GM23248 (cell line): ENCODE results near the gene SPTLC2. TPM values are rescaled to one million over a fixed set of nuclear protein-coding genes. Genes with fewer than 3 reads are reported as not detected.
A peak's percentile ranks its signal among the peaks of the same experiment; 100 is the strongest.

Experiments used
- DNase-seq: peaks from one replicate; pipeline ENCODE4 v3.0.0-alpha.2; 2015
- H2AFZ ChIP-seq: fragments of 200-600 bp; sonication (generic); 2 replicates; pipeline ENCODE4 v1.6.1; 2016; ENCODE audit warnings: antibody characterized with exemption
- H3F3A ChIP-seq: fragments of 200-600 bp; sonication (generic); 2 replicates; pipeline ENCODE4 v1.6.1; 2016; ENCODE audit warnings: mild to moderate bottlenecking, antibody characterized with exemption, mixed run types; ENCODE audit not compliant: insufficient read depth
- H3K27ac ChIP-seq: fragments of 200-600 bp; sonication (generic); 2 replicates; pipeline ENCODE4 v1.5.1; 2016; ENCODE audit warnings: mild to moderate bottlenecking
- H3K27me3 ChIP-seq: fragments of 200-600 bp; sonication (generic); replicated peaks from 2 replicates; pipeline ENCODE4 v1.6.1; 2016; ENCODE audit warnings: mild to moderate bottlenecking; ENCODE audit not compliant: insufficient read depth
- H3K36me3 ChIP-seq: fragments of 200-600 bp; sonication (generic); 2 replicates; pipeline ENCODE4 v1.6.1; 2016; ENCODE audit warnings: low read depth, mild to moderate bottlenecking
- H3K4me1 ChIP-seq: fragments of 200-600 bp; sonication (generic); 2 replicates; pipeline ENCODE4 v1.6.1; 2016; ENCODE audit warnings: mild to moderate bottlenecking; ENCODE audit not compliant: insufficient read depth
- H3K4me2 ChIP-seq: fragments of 200-600 bp; sonication (generic); one replicate; pipeline ENCODE4 v1.6.1; 2016; ENCODE audit warnings: mild to moderate bottlenecking; ENCODE audit not compliant: unreplicated experiment
- H3K4me3 ChIP-seq: fragments of 200-600 bp; sonication (generic); 2 replicates; pipeline ENCODE4 v1.5.1; 2016; ENCODE audit warnings: mild to moderate bottlenecking
- H3K79me2 ChIP-seq: fragments of 200-600 bp; sonication (generic); 2 replicates; pipeline ENCODE4 v1.6.1; 2016; ENCODE audit warnings: mild to moderate bottlenecking; ENCODE audit not compliant: insufficient read depth
- H3K9ac ChIP-seq: fragments of 200-600 bp; sonication (generic); 2 replicates; pipeline ENCODE4 v1.6.1; 2016; ENCODE audit warnings: mild to moderate bottlenecking
- H3K9me2 ChIP-seq: fragments of 200-600 bp; sonication (generic); 2 replicates; pipeline ENCODE4 v1.6.1; 2016; ENCODE audit warnings: mixed run types, mild to moderate bottlenecking, moderate library complexity; ENCODE audit not compliant: insufficient read depth
- H3K9me3 ChIP-seq: fragments of 200-600 bp; sonication (generic); one replicate; pipeline ENCODE4 v1.6.1; 2017; ENCODE audit warnings: low read depth
- H4K20me1 ChIP-seq: fragments of 200-600 bp; sonication (generic); 2 replicates; pipeline ENCODE4 v1.6.0; 2016; ENCODE audit not compliant: insufficient read depth
- EZH2 ChIP-seq: fragments of 200-600 bp; sonication (generic); IDR thresholded peaks from 2 replicates; pipeline ENCODE4 v1.6.1; 2018; ENCODE audit warnings: antibody characterized with exemption, mild to moderate bottlenecking; ENCODE audit not compliant: insufficient read depth, poor library complexity, severe bottlenecking
- EZH2phosphoT487 ChIP-seq: fragments of 200-600 bp; sonication (generic); IDR thresholded peaks from 2 replicates; pipeline ENCODE4 v1.6.1; 2018; ENCODE audit warnings: antibody characterized with exemption, moderate library complexity, mild to moderate bottlenecking, low read depth; ENCODE audit not compliant: insufficient read depth
- WGBS, 2 experiments: methylation state at CpG; one replicate each; pipeline ENCODE4 v1.1.6; 2015 to 2017; ENCODE audit warnings: low lambda C conversion rate in 2 of 2, low coverage in 1 of 2; ENCODE audit errors: missing lambda C conversion rate in 2 of 2; 5-methylcytosine and 5-hydroxymethylcytosine counted together
- in situ Hi-C: fragments of 300-500 bp; cut with MboI; formaldehyde crosslinking; loops from 2 replicates; pipeline ENCODE4 v1.15.0; 2020
- polyA plus RNA-seq: library from polyadenylated mRNA; unstranded; fragments of >200 nt; fragmentation: Nextera tagmentation; extraction: Ambion mirVana; gene quantifications from 2 replicates; pipeline ENCODE4 v1.2.1, GENCODE V29; 2016
- total RNA-seq: library from RNA; depleted of rRNA; stranded (reverse); fragments of >200 nt; shearing (Covaris generic); gene quantifications from 2 replicates; pipeline ENCODE4 v1.2.3, GENCODE V29; 2014

Gene SPTLC2
- total and polyA plus RNA-seq, 2 experiments from 2014 or later = 44.7 to 45.6 TPM

DNA sequence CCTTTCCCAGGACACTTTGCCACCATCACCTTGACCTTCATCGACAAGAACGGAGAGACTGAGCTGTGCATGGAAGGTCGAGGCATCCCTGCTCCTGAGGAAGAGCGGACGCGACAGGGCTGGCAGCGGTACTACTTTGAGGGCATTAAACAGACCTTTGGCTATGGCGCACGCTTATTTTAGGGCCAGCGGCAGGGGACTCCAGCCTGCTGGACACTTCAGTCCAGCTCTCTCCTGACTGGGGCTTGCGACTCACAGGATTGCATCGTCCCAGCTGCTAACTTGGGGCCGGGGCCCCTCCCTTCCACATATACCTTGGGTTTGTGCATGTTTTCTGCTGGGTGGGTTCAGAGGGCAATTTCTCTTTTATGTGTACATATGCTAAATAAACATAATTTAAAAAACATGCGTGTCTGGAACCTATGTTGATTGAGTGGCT, 147.4 kb downstream of the SPTLC2 start:
- WGBS, 2 experiments = 85 to 86% methylated on average over 14 of the region's 14 CpGs
- Histone ChIP-seq H3K4me2 (no peak overlapping the region), H3F3A (0 out of 2 replicates have a peak, but pooled peaks cover 11% of the 10 kb centered on the region), H3K9me3 (no peaks in the 10 kb centered on the region), H3K79me2 (no peaks in the 10 kb centered on the region), H3K9ac (no peak overlapping the region), H3K9me2 (no peaks in the 10 kb centered on the region), H3K27me3 (peaks cover under 1% of the 10 kb centered on the region; the same call in 1 of the 2 replicates), H3K36me3 (peaks cover 37% of the 10 kb centered on the region; the same call in 1 of the 2 replicates), H3K4me3 (no peak overlapping the region), H4K20me1 (no peaks in the 10 kb centered on the region), H3K4me1 (no peaks in the 10 kb centered on the region), H2AFZ (no peak overlapping the region), H3K27ac (no peak overlapping the region)
- no peak for TF ChIP-seq EZH2phosphoT487
- no peak for TF ChIP-seq EZH2
- DNase-seq = no peak
- in situ Hi-C loops = loop anchor here (10.0 kb wide), 1 partner anchor 236 kb away; the partner anchor contains the start of genes ALKBH1 and SLIRP

DNA sequence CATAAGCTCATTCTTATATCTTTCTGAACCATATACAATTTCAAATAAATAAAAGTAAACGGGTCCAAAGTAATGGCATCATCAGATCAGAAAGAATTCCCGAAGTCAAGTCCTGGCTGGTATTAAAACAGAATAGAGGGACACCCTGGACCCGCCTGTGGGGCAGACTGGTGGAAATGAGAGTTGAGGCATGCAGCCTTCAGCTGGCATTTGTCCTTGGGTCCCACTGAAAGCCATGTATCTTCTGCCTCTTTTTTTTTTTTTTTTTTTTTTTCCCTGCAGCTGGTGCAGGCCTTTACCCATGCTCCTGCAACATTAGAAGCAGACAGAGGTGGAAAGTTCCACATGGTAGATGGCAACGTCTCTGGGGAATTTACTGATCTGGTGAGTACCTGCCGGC, 148.6 kb downstream of the SPTLC2 start:
- H3K4me3 ChIP-seq = no peak overlapping the region
- no peaks in the 10 kb centered on the region for H3K9me3 ChIP-seq
- no peak overlapping the region for H2AFZ ChIP-seq
- WGBS, 2 experiments = 78 to 84% methylated on average over 5 of the region's 5 CpGs
- H3K9ac ChIP-seq = no peak overlapping the region
- peaks cover 37% of the 10 kb centered on the region; the same call in 1 of the 2 replicates for H3K36me3 ChIP-seq
- no peaks in the 10 kb centered on the region for H3K9me2 ChIP-seq
- TF ChIP-seq EZH2phosphoT487 = no peak
- no peak for TF ChIP-seq EZH2
- 0 out of 2 replicates have a peak, but pooled peaks cover 11% of the 10 kb centered on the region for H3F3A ChIP-seq
- no peak for DNase-seq
- H3K79me2 ChIP-seq = no peaks in the 10 kb centered on the region
- no peaks in the 10 kb centered on the region for H3K27me3 ChIP-seq
- H3K4me2 ChIP-seq = no peak overlapping the region
- in situ Hi-C loops = loop anchor here (10.0 kb wide), 1 partner anchor 237 kb away; the partner anchor contains the start of genes ALKBH1 and SLIRP
- no peak overlapping the region for H3K27ac ChIP-seq
- no peaks in the 10 kb centered on the region for H4K20me1 ChIP-seq
- no peaks in the 10 kb centered on the region for H3K4me1 ChIP-seq

DNA sequence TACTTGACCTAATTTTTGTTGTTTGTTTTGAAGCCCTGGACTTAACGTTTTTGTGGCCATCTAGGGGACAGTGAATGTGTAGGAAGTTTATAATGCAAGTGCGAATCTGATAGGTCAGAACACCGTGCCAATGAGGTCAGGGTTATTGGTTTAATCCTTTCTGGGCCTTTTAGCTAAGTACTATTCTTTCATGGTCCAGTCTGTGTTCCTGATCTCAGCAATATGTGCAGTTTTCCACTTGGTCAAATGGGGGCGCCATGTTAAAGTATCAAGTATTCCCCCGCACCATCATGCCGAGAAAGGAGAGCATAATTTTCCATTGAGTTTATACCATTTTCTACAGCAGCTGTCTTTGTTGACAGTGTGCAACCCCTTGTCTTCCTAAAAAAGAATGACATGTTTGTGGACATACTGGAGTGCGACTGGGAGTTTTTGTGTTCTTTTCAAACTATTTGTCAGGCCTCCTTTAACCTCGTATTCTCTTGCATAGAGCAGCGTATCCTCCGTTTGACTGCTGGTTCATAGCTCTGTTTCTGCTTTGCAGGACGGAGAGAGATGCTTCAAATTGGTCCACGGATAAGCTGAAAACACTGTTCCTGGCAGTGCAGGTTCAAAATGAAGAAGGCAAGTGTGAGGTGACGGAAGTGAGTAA, 157.2 kb downstream of the SPTLC2 start:
- H3K36me3 ChIP-seq = peaks cover 24% of the 10 kb centered on the region; the same call in 1 of the 2 replicates
- H3K4me3 ChIP-seq = peak overlapping the region; percentile 99
- TF ChIP-seq EZH2 (no peak), EZH2phosphoT487 (no peak)
- no peaks in the 10 kb centered on the region for H3F3A ChIP-seq
- peak; percentile 85 for DNase-seq
- no peaks in the 10 kb centered on the region for H3K27me3 ChIP-seq
- H3K9me2 ChIP-seq = no peaks in the 10 kb centered on the region
- peak overlapping the region; percentile 89 for H3K27ac ChIP-seq
- H3K9ac ChIP-seq = peak overlapping the region; percentile 89
- H3K4me1 ChIP-seq = peaks cover 13% of the 10 kb centered on the region
- peaks cover 5% of the 10 kb centered on the region for H4K20me1 ChIP-seq
- in situ Hi-C loops = no loop called here
- WGBS, 2 experiments = 34 to 37% methylated on average over 13 of the region's 13 CpGs
- peak overlapping the region; percentile 96 for H2AFZ ChIP-seq
- H3K9me3 ChIP-seq = no peaks in the 10 kb centered on the region
- H3K4me2 ChIP-seq = peak overlapping the region; percentile 99
- peaks cover 72% of the 10 kb centered on the region for H3K79me2 ChIP-seq

DNA sequence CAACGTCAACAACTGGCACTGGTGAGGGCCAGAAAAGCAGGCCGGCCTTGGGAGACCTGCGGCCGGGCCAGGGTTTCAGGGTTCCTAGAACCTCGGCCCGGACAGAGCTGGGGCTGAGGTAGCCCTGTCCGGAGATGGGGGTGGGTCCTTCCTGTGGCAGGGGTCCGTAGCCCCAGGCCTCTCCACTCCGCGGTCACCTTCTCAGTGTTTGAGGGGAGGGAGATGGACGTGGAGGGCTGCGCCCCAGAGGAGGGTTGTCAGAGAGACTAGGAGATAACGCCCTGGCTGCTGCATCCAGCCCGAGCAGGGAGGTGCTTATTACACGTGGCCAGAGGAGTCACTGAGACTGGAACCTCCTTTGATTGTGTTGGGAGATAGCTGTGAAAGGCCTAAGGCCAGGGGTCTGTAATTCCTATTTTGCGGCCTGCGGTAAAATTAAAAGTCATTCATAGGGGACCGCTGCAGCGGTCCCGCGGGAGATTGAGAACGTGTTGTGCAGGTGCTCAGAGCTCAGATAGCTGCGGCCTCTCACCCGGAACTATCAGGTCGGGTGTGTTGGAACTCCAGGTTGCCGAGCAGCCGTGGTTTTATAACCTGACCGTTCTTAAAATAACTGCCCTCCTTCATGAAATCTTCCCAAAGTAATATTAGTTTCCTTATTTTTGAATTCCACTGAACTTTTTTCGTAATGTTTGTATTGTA, 158.0 kb downstream of the SPTLC2 start:
- H3K9me2 ChIP-seq = no peaks in the 10 kb centered on the region
- H3K36me3 ChIP-seq = peaks cover 24% of the 10 kb centered on the region; the same call in 1 of the 2 replicates
- peak overlapping the region; percentile 99 for H3K4me2 ChIP-seq
- H3K27ac ChIP-seq = peak overlapping the region; percentile 89
- H3K4me1 ChIP-seq = peaks cover 13% of the 10 kb centered on the region
- no peaks in the 10 kb centered on the region for H3F3A ChIP-seq
- no peaks in the 10 kb centered on the region for H3K27me3 ChIP-seq
- H3K9me3 ChIP-seq = no peaks in the 10 kb centered on the region
- H4K20me1 ChIP-seq = peaks cover 5% of the 10 kb centered on the region
- peaks cover 77% of the 10 kb centered on the region for H3K79me2 ChIP-seq
- peak overlapping the region; percentile 99 for H3K4me3 ChIP-seq
- 0% methylated on average over 28 to 29 of the region's 29 CpGs for WGBS, 2 experiments
- TF ChIP-seq EZH2phosphoT487 (no peak), EZH2 (no peak)
- H3K9ac ChIP-seq = peak overlapping the region; percentile 89
- peak overlapping the region; percentile 96 for H2AFZ ChIP-seq
- DNase-seq = peak; percentile 76
- in situ Hi-C loops = no loop called here
